ENCODE measurements around the gene INPP5E.

- no peak for TF ChIP-seq CTCF (tag by site-specific recombination; IDR thresholded peaks at IDR 0.05)
- no peak for TF ChIP-seq BCL6B (tag by site-specific recombination; IDR thresholded peaks at IDR 0.05)
- TF ChIP-seq ZNF449 (tag by site-specific recombination; IDR thresholded peaks at IDR 0.05): no peak
- TF ChIP-seq ZBTB7A (tag by site-specific recombination; IDR thresholded peaks at IDR 0.05; ENCODE audit: low read depth): no peak
- no peak for TF ChIP-seq ZNF530 (tag by site-specific recombination; IDR thresholded peaks at IDR 0.05; ENCODE audit: low read depth)
- no peak for TF ChIP-seq PRDM2 (tag by site-specific recombination; IDR thresholded peaks at IDR 0.05; ENCODE audit: borderline replicate concordance)
- TF ChIP-seq KLF8 (tag by site-specific recombination; IDR thresholded peaks at IDR 0.05): no peak
- TF ChIP-seq YY1 (tag by site-specific recombination; IDR thresholded peaks at IDR 0.05): no peak
- TF ChIP-seq ZBTB17 (tag by site-specific recombination; IDR thresholded peaks at IDR 0.05): no peak
- no peak for TF ChIP-seq ZNF776 (tag by site-specific recombination; IDR thresholded peaks at IDR 0.05; ENCODE audit: borderline replicate concordance)
- TF ChIP-seq BCL11A (tag by site-specific recombination; IDR thresholded peaks at IDR 0.05; ENCODE audit: low read depth): no peak
- TF ChIP-seq ZNF513 (tag by site-specific recombination; IDR thresholded peaks at IDR 0.05): no peak
- TF ChIP-seq ZNF830 (tag by site-specific recombination; IDR thresholded peaks at IDR 0.05; ENCODE audit: low read depth): no peak
- TF ChIP-seq PRDM1 (tag by site-specific recombination; IDR thresholded peaks at IDR 0.05): no peak
These were observed 41.4 kb downstream of the INPP5E start for GRCh38 chr9:136398286-136398685.

Data from HEK293 (cell line).